ENCODE data around the gene RHOT2. TPM values are rescaled to one million over a fixed set of nuclear protein-coding genes. Genes with fewer than 3 reads are reported as not detected.

The RHOT2 gene
- total and polyA plus RNA-seq, 10 of the 15 experiments (the other 5 are each of a cell fraction or from before 2014, with no cell fraction given) = 3.7 to 174 (median 69.8) TPM

DNA sequence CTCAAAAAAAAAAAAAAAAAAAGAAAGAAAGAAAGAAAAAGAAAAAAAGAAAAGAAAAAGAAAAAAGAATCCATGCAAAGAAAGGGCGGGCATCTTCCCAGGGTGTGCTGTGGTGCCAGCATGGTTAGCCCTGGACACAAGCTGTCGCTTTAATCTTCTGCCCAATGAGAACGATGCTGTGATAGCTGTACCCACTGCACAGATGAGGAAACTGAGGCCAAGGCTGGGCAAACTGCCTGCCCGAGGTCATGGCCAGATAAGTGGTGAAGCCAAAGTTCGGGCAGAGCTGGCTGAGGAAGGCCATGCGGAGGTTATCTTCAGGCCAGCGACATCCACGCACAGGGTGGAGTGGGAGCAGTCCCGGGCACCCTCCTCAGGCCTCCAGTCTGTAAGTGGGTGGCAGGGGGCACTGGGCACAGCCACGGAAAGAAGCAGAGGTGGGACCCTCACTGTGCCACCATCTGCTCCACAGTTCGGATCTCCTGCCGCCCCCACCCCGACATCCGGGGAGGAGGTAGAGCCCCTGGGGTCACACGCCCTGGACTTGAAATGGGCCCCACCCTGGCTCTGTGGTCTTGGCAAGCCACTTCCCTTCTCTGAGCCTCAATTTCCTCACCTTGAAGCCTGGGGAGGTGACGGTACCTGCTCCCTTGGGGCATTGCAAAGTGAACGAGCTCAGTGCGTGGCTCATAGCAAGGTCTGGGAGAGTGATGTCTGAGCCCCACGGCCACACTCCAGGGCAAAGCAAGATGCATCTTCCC lies 31.2 kb downstream of the RHOT2 start:
- CTCF ChIA-PET = interaction anchor here (1.0 kb wide), 1 partner anchor 13 kb away, joined by 3 read pairs; no protein-coding TSS in a partner anchor
- RAD21 ChIA-PET (ENCODE audit: unreplicated experiment) = no interaction called here
- in situ Hi-C loops (cut with MboI) = no loop called here

More for the DNA sequence above, 31.2 kb downstream of the RHOT2 start:
- Histone ChIP-seq H3K4me1 (ENCODE audit: control insufficient read depth, insufficient read depth, low read length) (peaks cover 7% of the 10 kb centered on the region), H3K9ac (ENCODE audit: control insufficient read depth, insufficient read depth, low read length) (no peak overlapping the region), H3K27ac (ENCODE audit: control insufficient read depth, insufficient read depth) (no peak overlapping the region), H3K36me3 (ENCODE audit: control insufficient read depth in 2 of 2, insufficient read depth in 2 of 2, low read length in 1 of 2) (no peaks in the 10 kb centered on the region), H2AFZ (ENCODE audit: control insufficient read depth, low read depth, low read length) (no peak overlapping the region), H3K9me3 (replicated peaks; ENCODE audit: control insufficient read depth, insufficient read depth, low read length) (no peaks in the 10 kb centered on the region), H3K27me3 (replicated peaks in 1 of 2; ENCODE audit: control insufficient read depth in 2 of 2, insufficient read depth in 2 of 2, low read length in 1 of 2) (peaks cover 2 to 12% of the 10 kb centered on the region in 2 experiments; a peak in 3 of 4 replicates), H3K4me3 (no peak overlapping the region), H3K4me2 (ENCODE audit: control insufficient read depth, insufficient read depth) (no peak overlapping the region), H3K79me2 (ENCODE audit: control insufficient read depth, insufficient read depth, low read length) (no peaks in the 10 kb centered on the region), H4K20me1 (ENCODE audit: control insufficient read depth, insufficient read depth) (no peaks in the 10 kb centered on the region)
- TF ChIP-seq STAT3 (IDR thresholded peaks at IDR 0.05; ENCODE audit: low read depth, low read length) (no peak), MEF2A (IDR thresholded peaks at IDR 0.05; ENCODE audit: insufficient read depth, low read depth, low read length) (no peak)
- TF ChIP-seq, protein P1, sequence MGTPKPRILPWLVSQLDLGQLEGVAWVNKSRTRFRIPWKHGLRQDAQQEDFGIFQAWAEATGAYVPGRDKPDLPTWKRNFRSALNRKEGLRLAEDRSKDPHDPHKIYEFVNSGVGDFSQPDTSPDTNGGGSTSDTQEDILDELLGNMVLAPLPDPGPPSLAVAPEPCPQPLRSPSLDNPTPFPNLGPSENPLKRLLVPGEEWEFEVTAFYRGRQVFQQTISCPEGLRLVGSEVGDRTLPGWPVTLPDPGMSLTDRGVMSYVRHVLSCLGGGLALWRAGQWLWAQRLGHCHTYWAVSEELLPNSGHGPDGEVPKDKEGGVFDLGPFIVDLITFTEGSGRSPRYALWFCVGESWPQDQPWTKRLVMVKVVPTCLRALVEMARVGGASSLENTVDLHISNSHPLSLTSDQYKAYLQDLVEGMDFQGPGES (IDR thresholded peaks at IDR 0.05) = no peak
- ChIA-PET POLR2A (no interaction called here), SMC1A (ENCODE audit: uncharacterized antibody, unreplicated experiment) (no interaction called here)
- no TSS peak for BruUV-seq (replicated peaks)
- 15% methylated on average over 19 of the region's 19 CpGs for WGBS (ENCODE audit: insufficient coverage, insufficient replicate concordance, low lambda C conversion rate, missing lambda C conversion rate)
- no peak for ATAC-seq
- intact Hi-C loops (cut with micrococcal nuclease; ENCODE audit: unreplicated experiment) = no loop called here
- no peak for FAIRE-seq
- DNase-seq (ENCODE audit: low read depth, low spot score) = no peak

Measured in GM12878 (cell line).